Measurements from ENCODE around the gene ADAP1.
A peak's percentile ranks its signal among the peaks of the same experiment; 100 is the strongest.

Gene ADAP1

DNA sequence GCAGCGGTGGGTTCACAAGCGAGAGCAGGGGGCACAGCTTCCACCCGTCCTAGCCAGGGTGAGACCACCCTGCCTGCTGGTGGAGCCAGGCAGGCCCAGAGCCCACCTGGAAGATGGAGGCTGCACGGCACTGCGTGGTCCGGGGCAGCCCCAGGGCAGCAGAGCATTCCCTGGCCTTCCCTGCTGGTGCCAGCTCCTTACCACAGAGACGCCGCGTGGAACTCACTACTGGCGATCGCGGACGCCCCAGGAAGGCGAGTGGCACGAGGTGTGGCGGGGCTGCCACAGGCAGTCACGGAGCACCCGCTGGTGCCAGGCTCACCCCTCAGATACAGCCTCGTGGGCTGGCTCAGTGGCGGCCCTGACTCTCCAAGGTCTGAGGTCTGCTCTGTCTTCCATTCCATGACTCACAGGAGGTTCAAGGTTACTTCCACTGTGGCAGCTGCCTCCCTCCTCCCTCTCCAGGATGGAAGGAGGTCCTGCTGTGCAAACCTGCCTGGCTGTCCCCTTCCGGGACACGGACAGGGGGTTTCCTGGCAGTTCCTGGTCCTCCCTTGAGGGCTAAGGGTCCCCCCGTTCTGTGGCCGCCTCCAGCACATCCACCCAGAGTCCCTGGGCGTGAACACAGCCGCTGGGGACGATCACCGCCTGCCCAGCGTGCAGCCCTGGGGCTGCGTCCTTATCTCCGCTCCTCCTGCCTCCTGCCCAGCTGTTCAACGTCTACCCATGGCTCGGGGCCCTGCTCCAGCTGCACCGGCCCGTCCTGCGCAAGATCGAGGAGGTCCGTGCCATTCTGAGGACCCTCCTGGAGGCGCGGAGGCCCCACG is 31.6 kb upstream of the ADAP1 start:
- H3K27me3 ChIP-seq (ENCODE audit: control insufficient read depth, insufficient read depth, low read length): peaks cover 34% of the 10 kb centered on the region
- peaks cover 30% of the 10 kb centered on the region for H3K4me1 ChIP-seq (ENCODE audit: control insufficient read depth, insufficient read depth, low read length)
- H3K4me3 ChIP-seq (ENCODE audit: low read length): no peak overlapping the region
- H3K9me3 ChIP-seq (ENCODE audit: control insufficient read depth, low read length): no peaks in the 10 kb centered on the region
- H3K9ac ChIP-seq (ENCODE audit: low read length): no peak overlapping the region
- no peaks in the 10 kb centered on the region for H3K36me3 ChIP-seq (ENCODE audit: control insufficient read depth, insufficient read depth, low read length)

DNA sequence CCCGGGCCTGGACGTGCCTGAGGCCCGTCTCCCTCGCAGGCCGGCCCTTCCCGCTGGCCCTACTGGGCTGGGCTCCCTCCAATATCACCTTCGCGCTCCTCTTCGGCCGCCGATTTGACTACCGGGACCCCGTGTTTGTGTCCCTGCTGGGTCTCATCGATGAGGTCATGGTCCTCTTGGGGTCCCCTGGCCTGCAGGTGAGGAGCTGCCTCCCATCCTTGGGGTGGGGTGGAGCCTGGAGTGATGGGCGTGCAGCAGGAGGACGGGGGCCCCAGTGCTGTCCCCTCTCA is 30.6 kb upstream of the ADAP1 start:
- H3K9me3 ChIP-seq (ENCODE audit: control insufficient read depth, low read length): no peaks in the 10 kb centered on the region
- peaks cover 30% of the 10 kb centered on the region for H3K4me1 ChIP-seq (ENCODE audit: control insufficient read depth, insufficient read depth, low read length)
- H3K36me3 ChIP-seq (ENCODE audit: control insufficient read depth, insufficient read depth, low read length): no peaks in the 10 kb centered on the region
- peaks cover 26% of the 10 kb centered on the region for H3K27me3 ChIP-seq (ENCODE audit: control insufficient read depth, insufficient read depth, low read length)
- no peak overlapping the region for H3K9ac ChIP-seq (ENCODE audit: low read length)
- H3K4me3 ChIP-seq (ENCODE audit: low read length): no peak overlapping the region

DNA sequence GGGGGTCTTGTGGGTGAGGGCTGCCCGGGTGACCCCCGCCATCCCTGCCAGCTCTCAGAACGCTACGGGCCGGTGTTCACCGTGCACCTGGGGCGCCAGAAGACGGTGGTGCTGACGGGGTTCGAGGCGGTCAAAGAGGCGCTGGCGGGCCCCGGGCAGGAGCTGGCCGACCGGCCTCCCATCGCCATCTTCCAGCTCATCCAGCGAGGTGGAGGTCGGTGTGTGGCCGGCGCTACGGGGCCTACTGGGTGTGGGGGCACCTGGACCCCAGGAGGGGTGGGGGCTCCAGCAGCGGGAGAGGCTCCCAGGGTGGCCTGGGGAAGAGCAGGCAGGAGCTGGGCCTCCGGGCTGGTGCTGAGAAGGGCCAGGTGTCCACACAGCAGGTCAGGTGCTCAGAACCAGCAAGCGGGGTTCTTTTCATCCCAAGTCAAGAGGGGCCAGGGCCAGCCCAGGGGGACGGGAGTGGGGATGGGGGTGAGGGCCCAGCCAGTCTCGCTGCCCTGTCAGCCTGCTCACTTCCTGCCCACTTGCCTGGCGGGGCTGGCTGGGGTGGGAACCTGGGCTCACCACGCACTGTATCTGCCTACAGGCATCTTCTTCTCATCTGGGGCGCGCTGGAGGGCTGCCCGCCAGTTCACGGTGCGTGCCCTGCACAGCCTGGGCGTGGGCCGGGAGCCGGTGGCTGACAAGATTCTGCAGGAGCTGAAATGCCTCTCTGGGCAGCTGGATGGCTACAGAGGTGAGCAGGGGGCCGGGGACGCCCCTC is 30.1 kb upstream of the ADAP1 start:
- no peaks in the 10 kb centered on the region for H3K9me3 ChIP-seq (ENCODE audit: control insufficient read depth, low read length)
- no peak overlapping the region for H3K4me3 ChIP-seq (ENCODE audit: low read length)
- no peaks in the 10 kb centered on the region for H3K36me3 ChIP-seq (ENCODE audit: control insufficient read depth, insufficient read depth, low read length)
- H3K4me1 ChIP-seq (ENCODE audit: control insufficient read depth, insufficient read depth, low read length): peaks cover 30% of the 10 kb centered on the region
- H3K9ac ChIP-seq (ENCODE audit: low read length): no peak overlapping the region
- peaks cover 26% of the 10 kb centered on the region for H3K27me3 ChIP-seq (ENCODE audit: control insufficient read depth, insufficient read depth, low read length)

DNA sequence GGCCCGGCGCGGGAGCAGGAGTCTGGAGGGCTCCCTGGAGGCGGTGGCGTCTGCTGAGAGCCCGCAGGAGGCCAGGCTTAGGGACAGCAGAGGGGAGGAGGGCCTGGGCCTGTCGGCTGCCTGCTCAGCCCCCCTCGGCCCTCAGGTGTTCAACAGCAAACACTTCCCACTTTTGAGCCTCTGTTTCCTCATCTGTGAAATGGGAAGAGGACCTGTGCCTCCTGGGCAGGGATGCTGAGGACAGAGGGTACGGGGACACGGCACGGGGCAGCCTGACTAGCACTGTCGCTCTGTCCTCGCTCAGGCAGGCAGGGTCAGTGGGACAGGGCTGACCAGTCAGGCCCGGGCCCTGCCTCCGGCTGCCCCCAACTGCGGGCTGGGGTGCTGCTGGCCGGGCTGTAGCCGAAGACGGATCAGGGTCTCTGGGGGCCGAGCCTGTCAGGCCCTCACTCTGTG is 29.2 kb upstream of the ADAP1 start:
- H3K9ac ChIP-seq (ENCODE audit: low read length): no peak overlapping the region
- peaks cover 32% of the 10 kb centered on the region for H3K4me1 ChIP-seq (ENCODE audit: control insufficient read depth, insufficient read depth, low read length)
- peaks cover 23% of the 10 kb centered on the region for H3K27me3 ChIP-seq (ENCODE audit: control insufficient read depth, insufficient read depth, low read length)
- no peak overlapping the region for H3K4me3 ChIP-seq (ENCODE audit: low read length)
- no peaks in the 10 kb centered on the region for H3K9me3 ChIP-seq (ENCODE audit: control insufficient read depth, low read length)
- H3K36me3 ChIP-seq (ENCODE audit: control insufficient read depth, insufficient read depth, low read length): no peaks in the 10 kb centered on the region

DNA sequence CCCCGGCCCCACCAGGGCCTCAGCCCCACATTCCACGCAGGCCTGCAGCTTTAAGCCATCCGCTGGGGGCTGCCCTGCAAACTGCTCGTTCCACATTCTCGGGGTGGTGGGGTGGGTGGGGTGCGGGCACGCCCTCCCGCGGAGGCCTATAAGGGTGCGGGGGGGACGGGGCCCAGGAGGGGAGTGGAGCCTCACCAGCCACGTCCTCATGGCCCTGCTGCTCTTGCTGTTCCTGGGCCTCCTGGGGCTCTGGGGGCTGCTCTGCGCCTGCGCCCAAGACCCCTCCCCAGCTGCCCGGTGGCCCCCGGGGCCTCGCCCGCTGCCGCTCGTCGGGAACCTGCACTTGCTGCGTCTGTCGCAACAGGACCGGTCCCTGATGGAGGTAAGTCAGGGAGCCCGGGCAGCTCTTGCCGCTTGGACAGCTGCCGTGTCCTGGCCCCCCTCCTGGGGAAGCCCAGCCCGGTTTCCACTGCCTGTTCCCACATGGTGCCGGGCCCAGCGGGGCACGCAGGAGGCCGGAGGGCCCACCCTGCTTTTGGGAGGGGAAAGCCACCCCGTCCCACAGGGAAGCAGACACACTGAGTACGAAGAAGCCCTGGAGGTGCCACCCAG is 28.6 kb upstream of the ADAP1 start, which contains the start of gene CYP2W1:
TSS of gene CYP2W1 (plus strand) at position 178 of the 612 bp plus-strand sequence. CDS start at position 209, 31 bp downstream.
- Histone ChIP-seq H3K4me3 (ENCODE audit: low read length) (no peak within 1 kb of the TSS), H3K27me3 (ENCODE audit: control insufficient read depth, insufficient read depth, low read length) (peaks cover 20% of the 10 kb centered on the region), H3K9ac (ENCODE audit: low read length) (no peak within 1 kb of the TSS), H3K4me1 (ENCODE audit: control insufficient read depth, insufficient read depth, low read length) (peaks cover 32% of the 10 kb centered on the region), H3K36me3 (ENCODE audit: control insufficient read depth, insufficient read depth, low read length) (no peaks in the 10 kb centered on the region), H3K9me3 (ENCODE audit: control insufficient read depth, low read length) (no peaks in the 10 kb centered on the region)

DNA sequence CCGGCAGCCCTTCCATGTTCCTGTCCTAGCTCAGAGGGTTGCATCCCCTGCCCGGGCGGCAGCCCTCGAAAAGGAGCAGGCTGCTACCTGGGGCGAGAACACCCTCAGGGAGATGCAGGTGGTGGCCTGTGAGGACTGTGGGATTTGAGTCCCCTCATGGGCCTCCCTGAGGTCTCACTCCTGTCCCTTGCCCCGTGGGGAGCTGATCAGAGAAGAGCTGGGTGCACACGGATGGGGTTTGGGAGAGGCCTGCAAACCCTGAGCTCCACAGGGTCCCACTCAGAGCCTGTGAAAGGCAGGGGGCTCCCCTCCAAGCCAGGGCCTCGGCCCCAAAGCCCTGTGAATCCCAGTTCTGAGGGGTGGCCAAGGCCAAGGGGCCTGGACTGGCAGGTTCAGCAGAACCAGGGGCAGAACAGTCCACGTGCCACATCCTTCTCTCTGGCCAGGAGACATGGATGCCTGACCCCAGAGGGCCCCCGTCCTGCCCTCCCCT is 28.1 kb upstream of the ADAP1 start:
- Histone ChIP-seq H3K27me3 (ENCODE audit: control insufficient read depth, insufficient read depth, low read length) (peaks cover 20% of the 10 kb centered on the region), H3K4me1 (ENCODE audit: control insufficient read depth, insufficient read depth, low read length) (peaks cover 37% of the 10 kb centered on the region), H3K9me3 (ENCODE audit: control insufficient read depth, low read length) (no peaks in the 10 kb centered on the region), H3K36me3 (ENCODE audit: control insufficient read depth, insufficient read depth, low read length) (no peaks in the 10 kb centered on the region), H3K9ac (ENCODE audit: low read length) (no peak overlapping the region), H3K4me3 (ENCODE audit: low read length) (no peak overlapping the region)

DNA sequence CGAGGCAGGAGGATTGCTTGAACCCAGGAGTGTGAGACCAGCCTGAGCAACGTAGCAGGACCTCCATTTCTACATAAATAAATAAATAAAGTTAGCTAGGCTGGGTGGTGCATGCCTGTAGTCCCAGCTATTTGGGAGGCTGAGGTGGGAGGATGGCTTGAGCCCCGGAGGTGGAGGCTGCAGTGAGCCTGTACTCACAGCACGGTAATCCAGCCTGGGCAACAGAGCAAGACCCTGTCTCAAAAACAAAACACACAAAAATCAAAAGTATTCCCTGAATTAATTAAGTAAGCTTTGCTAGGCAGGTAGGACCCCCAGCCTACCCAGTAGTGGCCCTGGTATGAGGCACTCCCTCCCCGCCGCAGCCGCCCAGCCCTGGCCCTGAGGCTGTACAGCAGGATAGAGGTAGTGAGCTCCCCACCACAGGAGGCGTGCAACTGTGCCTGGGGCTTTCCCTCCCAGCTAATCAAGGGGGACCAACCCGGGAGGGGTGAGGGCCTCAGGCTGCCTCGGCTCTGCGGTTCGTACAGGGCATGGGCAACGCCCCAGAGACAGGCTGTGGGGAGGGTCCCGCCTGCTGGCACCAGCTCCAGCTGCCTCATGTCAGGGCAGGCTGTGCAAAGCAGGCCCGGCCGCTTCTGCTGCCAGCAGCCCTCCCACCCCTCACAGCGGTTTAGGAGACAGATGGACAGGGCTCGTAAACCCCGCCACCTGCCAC is 27.5 kb upstream of the ADAP1 start:
- Histone ChIP-seq H3K4me1 (ENCODE audit: control insufficient read depth, insufficient read depth, low read length) (peaks cover 43% of the 10 kb centered on the region), H3K9ac (ENCODE audit: low read length) (no peak overlapping the region), H3K9me3 (ENCODE audit: control insufficient read depth, low read length) (no peaks in the 10 kb centered on the region), H3K36me3 (ENCODE audit: control insufficient read depth, insufficient read depth, low read length) (no peaks in the 10 kb centered on the region), H3K27me3 (ENCODE audit: control insufficient read depth, insufficient read depth, low read length) (peaks cover 20% of the 10 kb centered on the region), H3K4me3 (ENCODE audit: low read length) (no peak overlapping the region)

DNA sequence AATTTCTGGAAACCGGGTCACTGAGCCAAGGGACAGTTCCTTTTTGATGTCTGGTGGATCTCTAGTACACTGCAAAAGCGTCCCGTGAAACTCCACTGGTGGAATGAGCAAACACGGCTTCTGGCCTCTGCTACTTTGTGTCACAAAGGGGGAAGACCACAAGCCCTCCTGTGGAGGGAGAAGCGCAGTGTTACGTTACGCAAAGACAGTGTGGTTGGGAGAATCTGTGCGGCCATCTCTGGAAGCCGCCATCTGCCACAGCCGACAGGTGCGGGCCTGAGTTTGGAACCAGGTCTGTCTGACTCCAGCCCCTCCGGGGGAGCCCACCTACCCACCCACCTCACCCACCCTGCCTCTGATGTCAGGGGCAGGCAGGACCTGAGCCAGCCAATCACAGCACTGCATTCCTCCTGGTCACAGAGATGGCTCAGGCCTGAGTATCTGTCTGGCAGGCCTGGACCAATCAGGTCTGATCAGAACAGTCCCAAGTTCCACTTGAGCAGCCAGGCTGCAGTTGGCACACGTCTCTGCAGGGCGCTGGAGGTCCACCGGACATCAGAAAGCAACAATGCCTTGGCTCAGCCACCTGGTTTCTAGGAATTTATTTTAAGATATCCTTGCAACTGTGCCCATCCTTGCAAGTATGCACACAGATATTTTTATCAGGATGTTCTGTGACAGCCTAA is 25.5 kb upstream of the ADAP1 start:
- no peak overlapping the region for H3K9ac ChIP-seq (ENCODE audit: low read length)
- peaks cover 48% of the 10 kb centered on the region for H3K4me1 ChIP-seq (ENCODE audit: control insufficient read depth, insufficient read depth, low read length)
- no peaks in the 10 kb centered on the region for H3K36me3 ChIP-seq (ENCODE audit: control insufficient read depth, insufficient read depth, low read length)
- peaks cover 8% of the 10 kb centered on the region for H3K27me3 ChIP-seq (ENCODE audit: control insufficient read depth, insufficient read depth, low read length)
- H3K9me3 ChIP-seq (ENCODE audit: control insufficient read depth, low read length): no peaks in the 10 kb centered on the region
- H3K4me3 ChIP-seq (ENCODE audit: low read length): no peak overlapping the region

DNA sequence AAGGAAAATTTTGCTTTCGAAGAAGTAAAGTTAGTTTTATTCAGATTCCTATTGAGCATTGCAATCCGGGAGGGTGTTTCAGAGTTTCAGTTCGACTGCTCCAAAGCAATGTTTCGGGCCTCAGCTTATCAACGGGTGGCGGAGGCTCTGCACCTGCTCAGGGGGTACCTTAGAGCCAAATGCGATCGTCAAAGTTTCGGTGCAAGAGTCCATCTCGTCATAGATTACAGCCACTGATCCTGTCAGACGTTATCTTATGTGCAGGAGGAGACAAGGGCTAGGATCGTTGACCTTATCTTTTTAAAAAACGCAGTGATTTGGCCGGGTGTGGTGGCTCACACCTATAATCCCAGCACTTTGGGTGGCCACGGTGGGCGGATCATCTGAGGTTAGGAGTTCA is 24.7 kb upstream of the ADAP1 start:
- H3K4me1 ChIP-seq (ENCODE audit: control insufficient read depth, insufficient read depth, low read length): peaks cover 51% of the 10 kb centered on the region
- H3K9ac ChIP-seq (ENCODE audit: low read length): no peak overlapping the region

DNA sequence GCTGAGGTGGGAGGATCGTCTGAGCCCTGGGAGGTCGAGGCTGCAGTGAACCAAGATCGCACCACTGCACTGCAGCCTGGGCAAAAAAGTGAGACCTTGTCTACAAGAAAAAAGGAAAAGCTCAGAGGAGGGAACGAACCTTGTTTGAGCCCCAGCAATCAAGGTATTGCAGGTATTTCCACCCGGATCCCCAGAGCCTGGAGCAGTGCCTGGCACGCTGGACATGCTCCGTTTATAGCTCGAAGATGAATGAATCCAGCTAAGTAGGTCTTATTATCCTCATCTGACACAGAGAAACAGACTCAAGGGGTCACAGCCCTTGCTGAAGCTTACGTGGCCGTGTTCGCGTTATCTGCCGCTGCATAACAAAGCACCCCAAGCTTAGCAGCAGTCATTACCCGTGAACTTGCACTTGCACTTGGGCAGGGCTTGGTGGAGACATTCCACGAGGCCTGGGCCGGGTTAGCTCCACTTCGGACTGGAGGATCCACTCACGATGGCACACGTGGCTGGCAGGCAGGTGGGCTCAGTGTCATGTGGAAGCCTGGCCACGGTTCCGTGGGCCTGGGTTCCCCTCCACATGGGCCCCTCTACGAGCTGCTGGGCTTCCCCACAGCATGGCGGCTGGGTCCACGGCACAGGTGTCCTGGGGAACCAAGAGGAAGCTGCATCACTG is 24.1 kb upstream of the ADAP1 start:
- peak overlapping the region; percentile 50 for H3K9ac ChIP-seq (ENCODE audit: low read length)
- no peaks in the 10 kb centered on the region for H3K36me3 ChIP-seq (ENCODE audit: control insufficient read depth, insufficient read depth, low read length)
- peaks cover 3% of the 10 kb centered on the region for H3K27me3 ChIP-seq (ENCODE audit: control insufficient read depth, insufficient read depth, low read length)
- no peaks in the 10 kb centered on the region for H3K9me3 ChIP-seq (ENCODE audit: control insufficient read depth, low read length)
- peaks cover 53% of the 10 kb centered on the region for H3K4me1 ChIP-seq (ENCODE audit: control insufficient read depth, insufficient read depth, low read length)
- no peak overlapping the region for H3K4me3 ChIP-seq (ENCODE audit: low read length)

More for the DNA sequence above, 24.7 kb upstream of the ADAP1 start:
- Histone ChIP-seq H3K4me3 (ENCODE audit: low read length) (no peak overlapping the region), H3K36me3 (ENCODE audit: control insufficient read depth, insufficient read depth, low read length) (no peaks in the 10 kb centered on the region), H3K9me3 (ENCODE audit: control insufficient read depth, low read length) (no peaks in the 10 kb centered on the region), H3K27me3 (ENCODE audit: control insufficient read depth, insufficient read depth, low read length) (peaks cover 7% of the 10 kb centered on the region)

DNA sequence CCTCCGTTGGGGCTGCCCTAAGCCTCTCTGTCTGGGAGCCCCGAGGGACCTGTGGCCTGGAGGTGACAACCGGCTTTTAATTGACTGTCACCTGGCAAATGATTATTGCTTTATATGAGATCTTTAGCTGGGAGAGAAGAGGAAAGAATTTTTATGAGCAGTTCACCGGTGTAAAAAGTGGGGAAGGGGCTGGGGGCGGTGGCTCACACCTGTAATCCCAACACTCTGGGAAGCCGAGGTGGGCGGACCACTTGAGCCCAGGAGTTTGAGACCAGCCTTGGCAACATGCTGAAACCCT is 23.5 kb upstream of the ADAP1 start:
- no peaks in the 10 kb centered on the region for H3K9me3 ChIP-seq (ENCODE audit: control insufficient read depth, low read length)
- H3K9ac ChIP-seq (ENCODE audit: low read length): peak overlapping the region; percentile 50
- no peaks in the 10 kb centered on the region for H3K36me3 ChIP-seq (ENCODE audit: control insufficient read depth, insufficient read depth, low read length)
- no peak overlapping the region for H3K4me3 ChIP-seq (ENCODE audit: low read length)
- no peaks in the 10 kb centered on the region for H3K27me3 ChIP-seq (ENCODE audit: control insufficient read depth, insufficient read depth, low read length)
- H3K4me1 ChIP-seq (ENCODE audit: control insufficient read depth, insufficient read depth, low read length): peaks cover 52% of the 10 kb centered on the region
